HepG2 (cell line): ENCODE results near the gene ACSS1. TPM values are rescaled to one million over a fixed set of nuclear protein-coding genes. Genes with fewer than 3 reads are reported as not detected.

Experiments
- ATAC-seq: fragments of 200-7000 bp; cut with Tn5 transposase; 3 replicates; pipeline ENCODE4 v1.9.1; 2020; ENCODE audit warnings: mild to moderate bottlenecking, moderate library complexity
- BruUV-seq: library from RNA; stranded (reverse); fragments of 400-500 nt; replicated peaks from 2 replicates; lab custom pipeline; 2021; lab: Mats Ljungman, UMichigan
- CTCF ChIA-PET: fragments of 300-600 bp; formaldehyde crosslinking; extraction: SDS; loops from one replicate; lab custom pipeline; 2021; ENCODE audit warnings: low total read pairs, inconsistent platforms, low intra/inter-chr PET ratio; lab: Yijun Ruan, JAX
- POLR2A ChIA-PET: fragments of 350-600 bp; sonication (Branson Sonifier 250); formaldehyde crosslinking; loops from one replicate; lab custom pipeline; 2020; ENCODE audit warnings: antibody characterized with exemption, inconsistent platforms; lab: Yijun Ruan, JAX
- DNase-seq: peaks from one replicate; pipeline ENCODE4 v3.0.0-alpha.2; 2015; ENCODE audit warnings: low spot score
- FAIRE-seq: peaks from 3 replicates; lab custom pipeline; 2011; peaks lifted over from hg19 to GRCh38; lab: Jason Lieb, UNC
- H2AFZ ChIP-seq: one replicate; pipeline ENCODE4 v1.6.1; 2011; ENCODE audit warnings: low read length, inconsistent platforms
- H3K27ac ChIP-seq: fragments of 300-600 bp; 3 replicates; pipeline ENCODE4 v1.8.0; 2011; ENCODE audit warnings: mixed run types, mild to moderate bottlenecking, mixed read lengths, low read length, inconsistent platforms; ENCODE audit not compliant: insufficient read depth; ENCODE audit errors: extremely low read length
- H3K27me3 ChIP-seq, 2 experiments: fragments of 200-600 bp in 1 of 2; 2 replicates in 1 of 2; 3 replicates in 1 of 2; pipeline versions ENCODE4 v1.6.0 to v1.8.0; 2011; ENCODE audit warnings: low read length in 2 of 2, mild to moderate bottlenecking in 2 of 2, moderate library complexity in 2 of 2, inconsistent platforms in 1 of 2; ENCODE audit not compliant: insufficient read depth in 2 of 2, control insufficient read depth in 1 of 2
- H3K36me3 ChIP-seq, 2 experiments: fragments of 200-600 bp in 1 of 2; replicated peaks in 1 of 2; 2 replicates in 1 of 2; 3 replicates in 1 of 2; pipeline versions ENCODE4 v1.5.1 to v1.8.0; 2011; ENCODE audit warnings: low read length in 2 of 2, inconsistent platforms in 1 of 2; ENCODE audit not compliant: insufficient read depth in 2 of 2, control insufficient read depth in 1 of 2
- H3K4me1 ChIP-seq: 2 replicates; pipeline ENCODE4 v1.5.1; 2012; ENCODE audit warnings: low read length, inconsistent platforms; ENCODE audit not compliant: insufficient read depth
- H3K4me2 ChIP-seq: 2 replicates; pipeline ENCODE4 v1.6.0; 2011; ENCODE audit warnings: low read depth, low read length, inconsistent platforms
- H3K4me3 ChIP-seq, 3 experiments: fragments of 200-600 bp in 1 of 3; sonication (generic), shearing (Covaris generic) in 1 of 3; replicated peaks in 1 of 3; 2 replicates each; pipeline ENCODE4 v1.5.1; 2011 to 2016; ENCODE audit warnings: low read length in 3 of 3, inconsistent platforms in 2 of 3, low read depth in 2 of 3, mild to moderate bottlenecking in 2 of 3, control low read depth in 1 of 3, mixed read lengths in 1 of 3; ENCODE audit not compliant: insufficient read depth in 1 of 3
- H3K79me2 ChIP-seq: one replicate; pipeline ENCODE4 v1.6.1; 2011; ENCODE audit warnings: low read length, inconsistent platforms; ENCODE audit not compliant: insufficient read depth
- H3K9ac ChIP-seq: 2 replicates; pipeline ENCODE4 v1.6.0; 2011; ENCODE audit warnings: mild to moderate bottlenecking, low read depth, low read length, inconsistent platforms; ENCODE audit not compliant: insufficient read depth
- H3K9me3 ChIP-seq: 2 replicates; pipeline ENCODE4 v1.5.1; 2012; ENCODE audit warnings: mild to moderate bottlenecking, low read length
- H4K20me1 ChIP-seq: 2 replicates; pipeline ENCODE4 v1.6.0; 2011; ENCODE audit warnings: inconsistent platforms, mild to moderate bottlenecking, low read length, moderate library complexity; ENCODE audit not compliant: insufficient read depth
- AGO1 ChIP-seq: fragments of 200-400 bp; formaldehyde crosslinking; IDR thresholded peaks from 2 replicates; pipeline ENCODE4 v1.6.1; 2017; ENCODE audit warnings: mild to moderate bottlenecking, low read depth, low read length, moderate library complexity; ENCODE audit not compliant: poor library complexity, severe bottlenecking
- ATF7 ChIP-seq, 2 experiments: fragments of 450-650 bp in 1 of 2; sonication (generic) in 1 of 2; formaldehyde crosslinking in 1 of 2; IDR thresholded peaks; 2 replicates each; pipeline versions ENCODE4 v1.4.0 to v1.6.1; 2016 to 2020; ENCODE audit warnings: antibody characterized with exemption in 1 of 2, mild to moderate bottlenecking in 1 of 2, missing genetic modification reagents in 1 of 2
- CREB1 ChIP-seq, 2 experiments: fragments of 450-650 bp in 1 of 2; IDR thresholded peaks; 2 replicates each; pipeline ENCODE4 v1.6.1; 2016 to 2017; ENCODE audit warnings: control low read depth in 1 of 2, mild to moderate bottlenecking in 1 of 2, missing compliant biosample characterization in 1 of 2, missing genetic modification characterization in 1 of 2
- ELF4 ChIP-seq: sonication (generic); formaldehyde crosslinking; IDR thresholded peaks from 2 replicates; pipeline ENCODE4 v1.5.0; 2020; ENCODE audit warnings: missing genetic modification reagents, mild to moderate bottlenecking, moderate library complexity, borderline replicate concordance
- KIAA2018 ChIP-seq: sonication (generic); formaldehyde crosslinking; IDR thresholded peaks from 2 replicates; pipeline ENCODE4 v1.5.0; 2020; ENCODE audit warnings: mild to moderate bottlenecking, missing genetic modification reagents, borderline replicate concordance
- PHF20 ChIP-seq: sonication (generic); formaldehyde crosslinking; IDR thresholded peaks from 2 replicates; pipeline ENCODE4 v1.5.0; 2020; ENCODE audit warnings: mild to moderate bottlenecking, missing genetic modification reagents
- ZBTB1 ChIP-seq: sonication (generic); formaldehyde crosslinking; IDR thresholded peaks from 2 replicates; pipeline ENCODE4 v1.4.0; 2020; ENCODE audit warnings: missing genetic modification reagents, borderline replicate concordance
- WGBS: methylation state at CpG from one replicate; pipeline ENCODE4 v1.1.6; 2017; ENCODE audit warnings: low lambda C conversion rate; 5-methylcytosine and 5-hydroxymethylcytosine counted together
- in situ Hi-C: cut with HindIII; loops from 2 replicates; pipeline ENCODE4 v1.10.0; 2017; ENCODE audit warnings: low pct_unique_long_range_greater_than_20kb; ENCODE audit not compliant: extremely low pct_ligation_motif_present
- intact Hi-C: fragments of 100-400 bp; cut with micrococcal nuclease; formaldehyde crosslinking; loops from one replicate; pipeline ENCODE4 v1.10.0; 2022; ENCODE audit not compliant: unreplicated experiment
- polyA plus RNA-seq, 8 experiments: library from polyadenylated mRNA; depleted of rRNA in 3 of 8; stranded (reverse) in 7 of 8; unstranded in 1 of 8; fragments of >200 nt; fragmentation: Illumina TruSeq in 4 of 8; extraction: Trizol in 4 of 8; gene quantifications; 2 replicates each; pipeline versions ENCODE4 v1.2.1 to v1.2.3, GENCODE V29; 2011 to 2016; ENCODE audit warnings: low read depth in 4 of 8, missing spikeins in 1 of 8, mixed read lengths in 1 of 8; ENCODE audit not compliant: insufficient read depth in 1 of 8
- total RNA-seq, 5 experiments: library from RNA; depleted of rRNA; stranded (reverse); fragments of >200 nt; fragmentation: Illumina TruSeq; extraction: Trizol; gene quantifications; 2 replicates each; pipeline ENCODE4 v1.2.3, GENCODE V29; 2016; ENCODE audit warnings: low read depth in 1 of 5
- TF ChIP-seq, protein P1 (sequence below): sonication (generic); formaldehyde crosslinking; IDR thresholded peaks from 2 replicates; pipeline ENCODE4 v1.5.0; 2020; ENCODE audit warnings: missing genetic modification reagents

ACSS1 gene
- total and polyA plus RNA-seq, 2 of the 13 experiments (the other 11 are each of a cell fraction or from before 2014, with no cell fraction given), result 15.2 to 41.6 TPM

- 74% methylated on average over 21 of the region's 21 CpGs for WGBS
Measured at GRCh38 chr20:25012616-25013189, 45.2 kb downstream of the ACSS1 start.

GRCh38 chr20:25011831-25012241 is 46.1 kb downstream of the ACSS1 start:
- H3K79me2 ChIP-seq, result no peaks in the 10 kb centered on the region
- peaks cover 4% of the 10 kb centered on the region for H3K4me1 ChIP-seq
- H3K9me3 ChIP-seq, result no peaks in the 10 kb centered on the region
- CTCF ChIA-PET, result no interaction called here
- no TSS peak for BruUV-seq
- DNase-seq (no peak), FAIRE-seq (peak; percentile 18), ATAC-seq (0 out of 3 replicates have a peak, but pooled peaks have one; percentile 7)
- WGBS, result 78% methylated on average over 10 of the region's 12 CpGs
- H3K36me3 ChIP-seq, result peaks cover 0 to 3% of the 10 kb centered on the region in 2 experiments; a peak in 4 of 5 replicates
- H3K4me2 ChIP-seq, result no peak overlapping the region
- H3K27me3 ChIP-seq, result no peaks in the 10 kb centered on the region
- no peak overlapping the region for H3K4me3 ChIP-seq
- in situ Hi-C loops, result no loop called here
- H3K9ac ChIP-seq, result no peak overlapping the region
- no peak overlapping the region for H3K27ac ChIP-seq
- H4K20me1 ChIP-seq, result no peaks in the 10 kb centered on the region
- no peak overlapping the region for H2AFZ ChIP-seq
- POLR2A ChIA-PET, result no interaction called here
- intact Hi-C loops, result no loop called here
- TF ChIP-seq ZBTB1 (CRISPR knock-in tag) (no peak), ELF4 (CRISPR knock-in tag) (no peak), AGO1 (no peak), PHF20 (CRISPR knock-in tag) (no peak), KIAA2018 (CRISPR knock-in tag) (no peak)

More at GRCh38 chr20:25012616-25013189, 45.2 kb downstream of the ACSS1 start:
- ChIA-PET CTCF (no interaction called here), POLR2A (no interaction called here)
- Histone ChIP-seq H3K4me2 (no peak overlapping the region), H3K4me1 (peaks cover 13% of the 10 kb centered on the region), H3K79me2 (no peaks in the 10 kb centered on the region), H4K20me1 (no peaks in the 10 kb centered on the region), H3K27me3 (no peaks in the 10 kb centered on the region), H3K4me3 (no peak overlapping the region), H3K36me3 (peaks cover 0 to 3% of the 10 kb centered on the region in 2 experiments; a peak in 4 of 5 replicates), H3K9ac (no peak overlapping the region), H3K27ac (no peak overlapping the region), H3K9me3 (no peaks in the 10 kb centered on the region), H2AFZ (no peak overlapping the region)
- DNase-seq, result no peak
- intact Hi-C loops (no loop called here), in situ Hi-C loops (no loop called here)
- no peak for ATAC-seq
- TF ChIP-seq CREB1 (IDR thresholded peaks at IDR 0.05) (peak; percentile 72), CREB1 (CRISPR knock-in tag; IDR thresholded peaks at IDR 0.05) (no peak), ATF7 (IDR thresholded peaks at IDR 0.05) (peak; percentile 96), ATF7 (CRISPR knock-in tag; IDR thresholded peaks at IDR 0.05) (no peak)
- TF ChIP-seq, protein P1, sequence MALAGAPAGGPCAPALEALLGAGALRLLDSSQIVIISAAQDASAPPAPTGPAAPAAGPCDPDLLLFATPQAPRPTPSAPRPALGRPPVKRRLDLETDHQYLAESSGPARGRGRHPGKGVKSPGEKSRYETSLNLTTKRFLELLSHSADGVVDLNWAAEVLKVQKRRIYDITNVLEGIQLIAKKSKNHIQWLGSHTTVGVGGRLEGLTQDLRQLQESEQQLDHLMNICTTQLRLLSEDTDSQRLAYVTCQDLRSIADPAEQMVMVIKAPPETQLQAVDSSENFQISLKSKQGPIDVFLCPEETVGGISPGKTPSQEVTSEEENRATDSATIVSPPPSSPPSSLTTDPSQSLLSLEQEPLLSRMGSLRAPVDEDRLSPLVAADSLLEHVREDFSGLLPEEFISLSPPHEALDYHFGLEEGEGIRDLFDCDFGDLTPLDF, result no peak
- FAIRE-seq, result no peak
- no TSS peak for BruUV-seq
